Superior temporal gyrus (tissue), 1 donor: Measurements from ENCODE around the gene TNNT3.
"Not testable (repeated sequence)": the region's sequence is repeated elsewhere in the genome, so short reads cannot be mapped to it uniquely, and the experiment has no call there.

Experiments used
- DNase-seq: peaks from one replicate; pipeline ENCODE4 v3.0.0-alpha.2; 2016; ENCODE audit errors: extremely low spot score

Gene TNNT3

GRCh38 chr11:1934335-1935155, 15.0 kb downstream of the TNNT3 start:
- DNase-seq: no peak

- DNase-seq: no peak
Observed at GRCh38 chr11:1935156-1936071, 15.9 kb downstream of the TNNT3 start.

- no peak for DNase-seq
Observed at GRCh38 chr11:1936072-1936780, 16.7 kb downstream of the TNNT3 start.

- no peak for DNase-seq
Observed at GRCh38 chr11:1936781-1937615, 17.5 kb downstream of the TNNT3 start.

GRCh38 chr11:1937616-1938342, 18.3 kb downstream of the TNNT3 start:
- DNase-seq: no peak

GRCh38 chr11:1938343-1939005, 19.0 kb downstream of the TNNT3 start:
- DNase-seq: no peak

GRCh38 chr11:1939006-1939625, 19.6 kb downstream of the TNNT3 start:
- DNase-seq: no peak

GRCh38 chr11:1939788-1940187, 20.3 kb downstream of the TNNT3 start:
- not testable (repeated sequence) for DNase-seq

- no peak for DNase-seq
Observed at GRCh38 chr11:1942558-1943260, 23.2 kb downstream of the TNNT3 start.

GRCh38 chr11:1943576-1943975, 24.1 kb downstream of the TNNT3 start:
- no peak for DNase-seq

GRCh38 chr11:1943977-1944376, 24.5 kb downstream of the TNNT3 start:
- DNase-seq: no peak

- no peak for DNase-seq
Observed at GRCh38 chr11:1946812-1947484, 27.4 kb downstream of the TNNT3 start, which contains the start of gene MRPL23. MRPL23 (plus strand) TSS chr11:1947332; CDS start chr11:1947363, 31 bp downstream.

GRCh38 chr11:1947592-1948237, 28.2 kb downstream of the TNNT3 start:
- no peak for DNase-seq

- DNase-seq: no peak
Observed at GRCh38 chr11:1948389-1948788, 28.9 kb downstream of the TNNT3 start.

- no peak for DNase-seq
Observed at GRCh38 chr11:1949302-1949701, 29.8 kb downstream of the TNNT3 start.

GRCh38 chr11:1949922-1950321, 30.4 kb downstream of the TNNT3 start:
- DNase-seq: no peak

- DNase-seq: no peak
Observed at GRCh38 chr11:1952806-1953482, 33.4 kb downstream of the TNNT3 start.
